Hepatocyte (in vitro differentiated cells): Measurements from ENCODE around the gene CCDC110.

Experiments used
- CTCF ChIP-seq: fragments of 200-600 bp; sonication (generic); IDR thresholded peaks from 2 replicates; pipeline ENCODE4 v1.5.1; 2016; ENCODE audit warnings: antibody characterized with exemption, mild to moderate bottlenecking; ENCODE audit not compliant: poor library complexity
- EZH2 ChIP-seq: fragments of 200-600 bp; sonication (generic); IDR thresholded peaks from 2 replicates; pipeline ENCODE4 v1.6.1; 2016; ENCODE audit warnings: antibody characterized with exemption, mild to moderate bottlenecking, borderline replicate concordance

- TF ChIP-seq CTCF = no peak
- TF ChIP-seq EZH2 = no peak
These were observed 28.5 kb upstream of the CCDC110 start for GRCh38 chr4:185500035-185500434.
